Right kidney (tissue), 9 donors: Measurements from ENCODE around the gene JAML.

Source experiments
- DNase-seq: peaks from one replicate; pipeline ENCODE4 v3.0.0-alpha.2; 2016
- long read RNA-seq, 8 donors: transcript quantifications; one replicate each; lab custom pipeline, GENCODE V29; 2026

The JAML gene, protein sequence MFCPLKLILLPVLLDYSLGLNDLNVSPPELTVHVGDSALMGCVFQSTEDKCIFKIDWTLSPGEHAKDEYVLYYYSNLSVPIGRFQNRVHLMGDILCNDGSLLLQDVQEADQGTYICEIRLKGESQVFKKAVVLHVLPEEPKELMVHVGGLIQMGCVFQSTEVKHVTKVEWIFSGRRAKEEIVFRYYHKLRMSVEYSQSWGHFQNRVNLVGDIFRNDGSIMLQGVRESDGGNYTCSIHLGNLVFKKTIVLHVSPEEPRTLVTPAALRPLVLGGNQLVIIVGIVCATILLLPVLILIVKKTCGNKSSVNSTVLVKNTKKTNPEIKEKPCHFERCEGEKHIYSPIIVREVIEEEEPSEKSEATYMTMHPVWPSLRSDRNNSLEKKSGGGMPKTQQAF
- long read RNA-seq, donor 1 = 0 reads
- long read RNA-seq, donor 2 = 0 reads
- long read RNA-seq, donor 3 = 0 reads
- long read RNA-seq, donor 4, partial matches to known transcripts = 0 of 1 reads
- long read RNA-seq, donor 4, other reads (novel, unspliced or antisense) = 0 of 1 reads
- long read RNA-seq, donor 5, partial matches to known transcripts = 0 of 1 reads
- long read RNA-seq, donor 5, other reads (novel, unspliced or antisense) = 0 of 1 reads
- long read RNA-seq, donor 6 = 0 reads
- long read RNA-seq, donor 7 = 0 reads
- long read RNA-seq, donor 8 = 0 reads

DNA sequence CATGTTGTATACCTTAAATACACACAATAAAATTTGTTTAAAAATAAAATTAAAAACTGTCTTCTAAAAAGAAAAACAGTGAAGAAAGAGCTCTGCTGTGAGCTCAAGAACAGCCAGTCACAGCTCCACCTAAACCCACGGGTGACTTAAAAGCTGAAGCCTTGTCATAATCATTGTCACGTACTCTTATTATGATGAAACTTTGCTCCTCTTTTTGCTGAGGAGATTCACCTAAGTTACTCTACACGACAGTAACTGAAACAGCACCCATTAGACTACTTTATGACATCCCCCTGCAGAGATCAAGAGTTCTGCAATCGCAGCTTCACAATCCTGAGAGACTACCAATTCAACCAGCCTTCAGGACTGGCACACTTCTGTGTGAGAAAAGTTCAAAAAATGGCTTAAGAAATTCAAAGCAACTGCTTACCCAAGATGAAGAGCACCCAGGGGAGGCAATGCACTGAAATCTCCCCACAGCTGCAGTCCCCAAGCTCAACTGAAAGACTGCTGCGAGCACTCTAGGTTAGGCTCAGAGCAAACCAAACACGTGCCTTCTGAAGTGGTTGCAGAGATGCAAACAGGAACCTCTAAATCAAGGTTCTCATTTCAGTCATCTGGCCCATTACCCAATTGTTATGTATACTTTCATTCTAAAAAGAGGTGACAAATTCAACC is at the start of gene JAML:
TSS of gene JAML (minus strand) at position 501 of the 678 bp plus-strand sequence. CDS start 10,145 bp downstream, outside the sequence.
- DNase-seq = no peak

DNA sequence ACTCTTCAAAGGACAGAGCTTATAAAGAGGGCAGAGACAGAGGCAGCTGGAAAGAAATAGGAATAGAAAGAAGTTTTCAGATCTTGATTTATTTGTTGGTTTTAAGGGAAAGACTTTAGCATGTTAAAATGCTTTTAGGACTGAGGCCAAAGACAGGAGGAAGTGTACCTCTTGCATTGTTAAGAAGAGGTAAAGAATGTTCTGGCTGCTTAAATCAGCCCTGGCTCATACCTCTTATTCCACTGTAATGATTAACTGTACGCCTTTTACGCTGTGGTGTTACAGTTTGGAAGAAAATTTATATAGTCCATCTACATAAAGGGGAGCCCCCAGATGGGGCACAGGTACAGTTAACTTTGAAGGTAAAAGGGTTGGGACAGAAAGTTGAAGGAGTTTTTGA is 49.4 kb upstream of the JAML start:
- no peak for DNase-seq

DNA sequence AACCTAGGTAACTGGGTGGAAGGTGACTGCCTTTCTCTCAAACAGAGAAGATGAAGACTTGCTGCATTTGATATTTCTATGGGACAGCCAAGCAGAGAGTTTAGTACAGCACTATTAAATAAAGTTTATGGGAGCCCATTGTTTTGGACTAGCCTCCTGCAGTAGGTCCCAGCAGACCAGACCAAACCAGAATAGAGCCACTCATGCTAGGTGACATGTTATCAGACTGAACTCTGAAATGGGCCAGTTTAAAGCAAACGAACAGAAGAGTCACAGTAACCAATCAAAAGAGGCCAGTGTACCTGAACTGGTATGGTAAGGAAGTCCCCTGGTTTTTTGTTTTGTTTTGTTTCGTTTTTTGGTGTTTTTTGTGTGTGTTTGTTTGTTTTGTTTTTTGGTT is 47.2 kb upstream of the JAML start:
- no peak for DNase-seq

DNA sequence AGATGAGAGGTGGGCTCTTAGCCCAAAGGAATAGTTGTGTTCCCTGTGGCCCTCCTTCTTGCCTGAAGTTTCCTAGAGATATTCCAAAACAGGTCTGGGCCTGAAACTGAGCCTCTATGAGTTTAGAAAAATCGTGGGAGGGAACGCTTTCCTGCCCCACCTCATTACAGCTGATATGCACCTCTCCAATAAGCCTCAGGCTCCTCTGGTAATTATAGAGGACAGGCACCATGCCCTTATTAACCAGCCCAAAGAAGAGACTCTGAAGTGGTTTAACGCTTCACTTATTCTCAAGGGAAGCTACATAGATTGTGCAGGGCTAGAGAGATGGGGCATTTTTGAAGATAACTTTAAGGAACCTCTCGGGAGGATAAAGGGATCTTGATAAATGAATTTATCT is 42.7 kb upstream of the JAML start:
- DNase-seq = no peak

DNA sequence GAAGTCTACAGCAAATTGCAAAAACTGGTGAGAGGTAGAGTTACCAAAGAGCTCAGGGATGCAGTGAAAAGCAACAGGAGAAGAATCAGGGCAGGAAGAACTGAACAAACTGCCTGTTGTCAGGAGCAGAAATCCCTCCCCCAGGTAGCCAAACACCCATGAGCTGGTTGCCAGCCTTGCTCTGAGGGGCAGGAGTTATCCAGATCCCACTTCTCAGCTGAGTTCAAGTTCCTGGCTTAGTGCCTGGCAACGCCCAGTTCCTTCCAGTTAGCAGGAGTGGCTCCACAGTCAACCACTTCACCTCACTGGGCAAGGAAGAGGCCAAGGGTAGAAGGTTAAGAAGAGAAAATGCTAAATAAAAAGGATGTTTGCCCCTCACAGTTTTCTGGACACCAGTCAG is 41.1 kb upstream of the JAML start:
- no peak for DNase-seq

DNA sequence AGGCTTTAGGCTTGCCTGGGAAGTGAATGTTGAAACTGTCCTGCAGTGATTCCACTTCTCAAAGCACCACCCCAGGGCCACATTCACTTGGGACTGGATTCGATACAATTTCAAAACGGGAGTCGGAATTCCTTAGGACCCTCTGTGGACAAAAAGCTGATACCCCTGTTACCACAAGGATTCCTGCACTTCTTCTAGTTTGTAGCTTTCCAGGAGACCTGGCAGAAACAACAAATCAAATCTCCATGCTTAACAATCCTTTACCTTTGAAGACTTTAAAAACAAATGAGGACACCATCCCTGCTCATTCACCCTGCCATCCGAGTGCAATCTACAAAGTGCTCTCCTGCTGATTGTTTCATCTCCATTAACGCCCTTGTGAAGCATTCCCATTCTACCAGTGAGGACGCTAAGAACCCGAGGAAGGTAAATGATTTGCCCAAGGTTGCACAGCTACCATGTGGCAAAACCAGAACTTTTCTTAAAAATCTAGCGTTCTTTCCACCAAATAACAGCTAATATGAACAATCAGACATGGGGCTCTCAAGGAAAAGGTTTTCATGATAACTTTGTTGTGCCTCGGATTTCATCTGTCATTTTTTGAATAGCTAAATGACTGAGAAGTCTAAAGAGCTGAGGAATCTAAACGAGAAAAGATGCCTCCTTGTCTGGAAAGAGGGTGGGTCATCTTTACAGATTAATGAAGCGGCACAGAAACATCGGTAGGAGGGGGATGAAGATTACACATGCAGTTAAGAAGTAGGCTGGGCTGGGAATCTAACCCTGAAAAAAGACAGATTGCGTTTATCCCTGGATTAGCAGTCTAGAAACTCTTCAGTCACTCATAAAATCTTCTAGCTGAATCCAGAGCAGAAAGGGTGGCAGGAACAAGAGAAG is 40.0 kb upstream of the JAML start:
- peak; percentile 44 for DNase-seq

DNA sequence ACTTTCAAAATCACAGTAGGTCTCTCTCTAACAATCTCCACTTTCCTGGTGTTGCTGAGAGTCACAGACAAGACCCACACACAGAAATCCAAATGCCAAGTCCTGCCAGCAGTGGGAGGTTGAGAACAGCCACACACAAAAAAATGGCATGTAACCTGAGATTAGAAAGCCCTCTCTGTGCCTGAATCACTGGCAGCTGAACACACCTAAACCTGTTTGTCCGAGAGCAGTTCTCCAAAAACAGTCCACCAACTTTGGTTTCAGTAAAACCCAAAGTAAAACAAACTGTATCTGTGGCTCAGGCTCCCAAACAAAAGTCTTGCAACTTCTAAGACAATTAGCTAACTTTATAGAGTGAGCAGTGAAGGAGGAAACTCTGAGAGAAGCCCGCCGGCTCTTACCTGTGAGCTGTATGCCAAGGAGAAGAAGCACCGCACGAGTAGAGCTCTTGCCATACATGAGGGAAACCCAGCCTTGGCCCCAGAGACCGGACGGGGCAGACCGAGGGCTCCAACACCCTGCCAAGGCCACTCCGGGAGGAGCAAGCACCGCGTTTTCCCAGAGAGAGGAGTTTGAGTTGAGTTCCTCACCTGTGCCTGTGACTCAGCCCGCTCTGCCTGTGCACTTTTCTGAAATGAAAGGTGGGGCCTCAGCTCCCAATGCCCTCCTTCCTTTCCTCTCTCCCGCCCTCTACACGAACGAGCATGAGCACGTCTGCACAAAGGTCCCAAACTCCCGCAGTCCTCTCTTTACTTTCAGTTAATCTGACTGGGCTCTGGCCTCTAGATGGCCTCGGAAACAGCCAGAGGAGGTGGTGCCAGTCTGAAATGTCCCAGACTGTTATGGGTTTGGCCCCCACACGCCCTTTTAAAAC is 39.1 kb upstream of the JAML start, which contains the start of gene MPZL2:
TSS of gene MPZL2 (minus strand) at position 603 of the 874 bp plus-strand sequence. CDS start at position 459, 144 bp downstream.
- peak; percentile 75 for DNase-seq

DNA sequence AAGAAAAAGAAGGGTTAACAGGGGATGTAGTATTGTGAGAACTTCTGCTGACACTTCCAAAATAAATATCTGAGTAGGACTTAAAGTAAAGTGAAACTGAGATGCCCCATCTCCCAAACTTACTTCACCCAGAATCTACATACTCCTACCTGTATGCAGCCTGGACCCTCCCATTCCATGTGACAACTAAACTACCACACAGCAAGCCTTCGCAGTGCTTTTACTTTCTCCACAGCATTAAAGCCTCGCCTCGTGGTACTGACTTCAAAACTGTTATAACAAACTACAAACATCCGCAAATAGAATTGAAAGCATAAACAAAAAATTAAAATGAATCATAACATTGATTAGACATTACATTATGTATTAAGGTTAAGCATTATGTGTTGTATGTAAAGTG is 38.3 kb upstream of the JAML start:
- DNase-seq = no peak

DNA sequence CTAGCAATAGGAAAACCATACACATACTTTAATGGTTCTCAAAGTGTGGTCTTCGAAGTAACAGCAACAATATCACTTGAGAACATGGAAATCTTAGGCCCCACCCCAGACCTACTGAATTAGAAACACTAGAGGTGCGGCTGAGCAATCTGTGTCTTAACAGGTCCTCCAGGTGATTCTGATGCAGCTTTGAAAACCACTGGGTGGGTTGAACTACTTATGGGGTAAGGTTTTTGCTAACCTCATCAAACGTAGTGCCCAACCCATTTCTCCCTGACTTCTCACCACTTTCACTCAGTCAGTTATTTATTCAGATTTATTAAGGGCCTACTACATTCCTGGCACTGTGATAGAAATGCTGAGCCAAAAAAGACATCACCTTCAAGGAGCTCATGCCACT is 35.5 kb upstream of the JAML start:
- DNase-seq = no peak

DNA sequence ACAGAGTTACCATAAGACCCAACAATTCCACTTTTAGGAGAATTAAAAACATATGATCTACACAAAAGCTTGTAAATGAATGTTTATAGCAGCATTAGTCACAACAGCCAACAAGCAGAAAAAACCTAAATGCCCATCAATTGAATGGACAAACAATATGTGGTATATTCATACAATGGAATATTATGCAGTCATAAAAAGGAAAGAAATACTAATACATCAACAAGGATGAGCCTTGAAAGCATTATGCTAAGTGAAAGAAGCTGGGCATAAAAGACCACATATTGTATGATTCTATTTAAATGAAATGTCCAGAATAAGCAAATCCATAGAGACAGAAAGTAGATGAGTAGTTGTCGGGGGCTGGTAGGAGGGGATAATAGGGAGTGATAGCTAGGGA is 34.3 kb upstream of the JAML start:
- DNase-seq = no peak

DNA sequence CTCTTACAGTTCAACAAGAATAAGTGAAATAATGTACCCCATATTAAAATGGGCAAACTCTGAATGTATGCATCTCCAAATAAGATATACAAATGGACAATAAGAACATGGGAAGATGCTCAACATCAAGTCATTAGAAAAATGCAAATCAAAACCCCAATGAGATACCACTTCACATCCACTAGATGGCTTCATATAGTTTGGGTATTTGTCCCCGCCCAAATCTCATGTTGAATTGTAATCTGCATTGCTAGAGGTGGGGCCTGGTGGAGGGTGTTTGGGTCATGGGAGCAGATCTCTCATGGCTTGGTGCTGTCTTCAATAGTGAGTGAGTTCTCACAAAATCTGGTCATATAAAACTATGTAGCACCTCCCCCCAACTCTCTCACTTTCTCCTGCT is 33.6 kb upstream of the JAML start:
- DNase-seq = no peak

DNA sequence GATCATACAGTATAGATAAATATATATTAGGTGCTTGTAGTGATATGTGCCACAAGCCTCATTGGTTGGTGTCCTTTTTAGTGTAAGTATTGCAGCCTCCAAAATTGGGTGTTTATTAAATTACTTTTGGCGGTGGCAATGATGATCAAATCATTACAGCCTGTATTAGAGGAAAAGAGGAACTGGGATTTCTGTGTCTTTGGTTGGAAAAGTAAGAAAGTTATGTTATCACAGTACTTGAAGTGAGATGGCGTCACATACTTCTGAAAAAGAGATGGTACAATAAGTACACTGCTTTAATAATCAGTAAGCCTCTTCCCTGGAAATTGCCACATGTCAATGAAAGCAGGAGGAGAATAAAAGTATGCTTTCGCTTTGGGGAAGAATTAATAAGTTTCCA is 27.9 kb upstream of the JAML start:
- no peak for DNase-seq

DNA sequence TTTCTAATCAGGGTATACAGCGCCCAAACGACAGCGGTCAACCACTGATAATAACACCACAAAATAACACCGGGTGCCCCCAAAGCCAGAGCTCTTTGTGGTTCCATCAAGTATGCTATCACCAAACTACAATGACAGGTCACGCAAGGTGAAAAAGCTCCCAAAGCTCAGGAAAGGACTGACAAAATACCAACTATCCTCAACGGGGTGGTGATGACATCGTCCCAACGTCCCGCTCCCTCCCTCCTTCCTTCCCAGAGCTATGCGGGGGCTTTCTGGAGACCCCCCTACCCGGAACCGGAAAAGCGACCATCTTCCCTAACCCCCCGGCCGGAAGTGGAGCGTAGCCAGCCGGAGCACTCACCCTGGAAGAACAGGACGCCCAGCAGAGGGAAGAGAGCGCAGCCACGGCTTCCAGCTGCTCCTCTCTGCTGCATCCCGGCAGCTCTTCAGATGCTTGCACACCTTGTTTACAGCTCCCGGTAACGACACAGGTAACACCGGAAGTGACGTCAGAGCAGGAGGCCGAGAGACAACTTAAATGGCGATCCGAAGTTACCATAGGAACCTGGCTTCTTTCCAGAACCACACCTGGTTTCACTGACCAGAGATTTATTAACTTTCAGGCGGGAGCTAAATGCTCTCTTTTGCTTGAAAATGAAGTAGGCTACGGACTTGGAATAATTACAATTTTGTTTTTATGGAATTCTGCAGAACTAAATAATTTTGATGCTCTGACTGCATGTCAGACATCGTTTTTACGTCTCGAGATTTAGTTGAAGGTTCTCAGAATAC is 27.2 kb upstream of the JAML start, which contains the start of gene MPZL3:
TSS of gene MPZL3 (minus strand) at position 508 of the 795 bp plus-strand sequence. CDS start at position 437, 71 bp downstream.
- DNase-seq = peak; percentile 98

DNA sequence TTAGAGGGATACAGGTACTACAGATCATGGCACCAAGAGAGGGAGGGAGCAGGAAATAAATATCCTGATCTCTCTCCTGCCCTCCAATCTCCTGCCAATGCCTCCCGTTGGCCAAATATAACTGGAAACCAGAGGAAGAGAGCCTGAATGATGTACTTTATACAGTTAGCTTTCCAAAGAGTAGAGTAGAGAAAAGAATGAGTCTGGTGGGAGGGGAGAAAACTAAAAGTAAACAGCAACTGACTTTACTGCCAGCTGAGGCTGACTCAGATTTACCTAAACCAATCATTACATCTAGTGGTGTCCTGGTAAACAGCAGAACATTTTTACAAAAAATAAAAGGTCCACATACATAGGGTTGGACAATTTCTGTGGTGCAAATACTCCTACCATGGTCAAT is 22.2 kb upstream of the JAML start:
- DNase-seq = no peak

DNA sequence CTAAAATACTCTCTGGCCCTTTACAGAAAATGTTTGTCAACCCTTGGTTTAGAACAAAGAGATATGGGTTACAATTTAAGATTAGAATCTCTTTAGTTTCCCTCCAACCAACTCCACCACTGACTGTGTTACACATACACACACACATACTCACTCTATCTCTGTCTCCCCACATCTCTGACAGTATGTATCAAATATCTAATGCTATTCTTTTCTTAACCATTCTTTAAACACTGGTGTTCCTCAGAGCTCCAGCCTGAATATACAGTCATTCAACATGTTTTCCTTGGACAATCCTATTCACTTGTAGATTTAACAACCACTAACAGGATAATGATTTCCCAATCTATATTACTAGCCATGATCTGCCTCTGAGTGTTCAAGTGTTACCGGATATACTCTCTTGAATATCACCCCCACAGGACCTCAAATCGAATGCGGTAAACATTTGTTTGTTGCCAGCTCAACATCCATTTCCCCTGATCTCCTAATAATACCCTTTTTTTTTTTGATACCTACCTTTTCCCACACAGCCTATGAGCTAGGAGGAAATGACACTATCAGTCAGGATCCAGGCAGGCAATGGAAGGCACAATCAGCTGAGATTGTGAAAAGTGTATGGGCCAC is 21.2 kb upstream of the JAML start:
- DNase-seq = no peak

DNA sequence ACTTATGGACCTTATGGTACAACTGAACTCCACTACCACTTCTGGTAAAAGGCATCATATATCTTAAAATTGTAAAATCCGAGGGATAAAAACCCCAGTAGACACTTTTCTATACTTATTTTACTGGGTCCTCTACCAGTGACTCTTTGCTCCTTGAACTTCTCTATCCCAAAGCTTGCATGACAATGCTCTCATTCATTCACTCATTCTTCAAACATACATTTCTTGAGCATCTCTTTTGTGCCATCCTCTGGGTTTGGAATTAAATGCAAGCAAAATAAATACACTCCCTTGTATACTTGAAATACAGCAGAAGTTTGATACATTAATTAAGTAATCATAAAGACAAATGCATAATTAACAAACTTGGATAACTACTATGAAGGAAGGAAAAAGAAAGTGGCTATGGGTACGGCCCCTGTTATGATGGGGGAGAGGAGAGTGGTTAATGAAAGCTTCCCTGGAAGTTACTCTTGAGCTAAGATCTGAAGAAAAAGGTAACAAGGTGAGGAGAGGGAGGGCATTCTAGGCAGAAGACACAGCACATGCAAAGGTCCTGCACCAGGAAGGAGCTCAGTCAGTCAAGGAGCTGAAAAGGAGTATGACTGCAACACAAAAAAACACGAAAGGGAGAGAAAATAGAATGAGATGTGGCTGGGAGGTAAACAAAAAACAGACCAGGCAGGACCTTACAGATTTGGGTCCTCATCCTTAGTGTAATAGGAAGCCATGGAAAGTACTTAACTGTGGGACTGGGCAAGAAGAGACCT is 19.4 kb upstream of the JAML start:
- DNase-seq = no peak

DNA sequence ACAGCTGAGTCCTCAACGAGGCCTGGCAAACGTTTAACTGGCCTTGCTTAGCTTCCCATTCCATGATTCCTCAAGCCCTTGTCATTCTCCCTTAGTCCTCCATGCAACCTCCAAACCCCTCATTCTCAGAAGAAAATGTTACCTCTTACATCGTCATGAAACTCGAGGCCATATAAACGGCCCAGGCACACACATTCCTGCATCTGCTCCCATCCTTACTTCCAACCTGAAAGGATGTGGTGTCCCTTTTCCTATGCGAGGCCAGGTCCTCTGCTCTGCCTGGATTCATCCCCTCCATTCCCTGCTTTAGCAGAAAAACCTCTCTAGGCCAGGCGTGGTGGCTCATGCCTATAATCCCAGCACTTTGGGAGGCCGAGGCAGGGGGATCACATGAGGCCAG is 18.4 kb upstream of the JAML start:
- no peak for DNase-seq

DNA sequence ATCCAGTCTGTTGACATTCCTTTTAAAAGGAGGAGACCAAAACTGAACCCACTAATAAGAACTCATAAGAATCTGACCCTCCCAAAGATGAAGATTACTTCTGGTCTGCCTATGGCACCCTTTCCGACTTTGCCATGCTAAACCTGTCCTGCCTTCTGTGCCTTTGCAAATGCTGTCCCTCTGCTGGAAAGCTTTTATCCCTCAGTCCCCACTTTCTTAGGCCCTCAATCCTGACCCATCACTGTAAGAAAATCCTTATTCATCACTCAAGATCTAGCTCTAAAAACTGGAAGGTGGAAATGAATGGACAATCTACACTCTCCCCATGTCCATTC is 16.9 kb upstream of the JAML start:
- DNase-seq = no peak
